Activated naive CD8-positive, alpha-beta T cell treated with anti-CD3 and anti-CD28 coated beads, Interleukin-2, amount 10 ng/mL, durations not matched to agents 7 days and 5 days (primary cell): ENCODE measurements around the gene IRX5. TPM values are rescaled to one million over a fixed set of nuclear protein-coding genes. Genes with fewer than 3 reads are reported as not detected.

Source experiments
- ATAC-seq: fragments of 150-1000 bp; cut with Tn5 transposase; one replicate; pipeline ENCODE4 v1.10.0; 2021; ENCODE audit warnings: low read depth, moderate library complexity
- POLR2A ChIA-PET: fragments of 350-600 bp; sonication (Branson Sonifier 250); formaldehyde crosslinking; loops from one replicate; lab custom pipeline; 2021; ENCODE audit warnings: antibody characterized with exemption; lab: Charles Lee
- DNase-seq: peaks from one replicate; pipeline ENCODE4 v3.0.0; 2021
- H3K27ac Mint-ChIP-seq: one replicate; pipeline ENCODE4 v1.8.0; 2022; ENCODE audit warnings: mild to moderate bottlenecking, mixed read lengths
- H3K27me3 Mint-ChIP-seq: one replicate; pipeline ENCODE4 v1.8.0; 2022; ENCODE audit warnings: mild to moderate bottlenecking, moderate library complexity, mixed read lengths
- H3K36me3 Mint-ChIP-seq: one replicate; pipeline ENCODE4 v1.8.0; 2021; ENCODE audit warnings: mild to moderate bottlenecking, mixed read lengths
- H3K4me1 Mint-ChIP-seq: one replicate; pipeline ENCODE4 v1.8.0; 2021; ENCODE audit warnings: mixed read lengths
- H3K4me3 Mint-ChIP-seq: one replicate; pipeline ENCODE4 v1.8.0; 2022; ENCODE audit warnings: mild to moderate bottlenecking, moderate library complexity, mixed read lengths
- H3K9me3 Mint-ChIP-seq: one replicate; pipeline ENCODE4 v1.8.0; 2021; ENCODE audit warnings: mixed read lengths
- total RNA-seq, 2 experiments: library from RNA; stranded (reverse); gene quantifications; one replicate each; pipeline ENCODE4 v1.2.3, GENCODE V29; 2021

IRX5 gene
- total RNA-seq, 2 experiments from 2014 or later: not detected

DNA sequence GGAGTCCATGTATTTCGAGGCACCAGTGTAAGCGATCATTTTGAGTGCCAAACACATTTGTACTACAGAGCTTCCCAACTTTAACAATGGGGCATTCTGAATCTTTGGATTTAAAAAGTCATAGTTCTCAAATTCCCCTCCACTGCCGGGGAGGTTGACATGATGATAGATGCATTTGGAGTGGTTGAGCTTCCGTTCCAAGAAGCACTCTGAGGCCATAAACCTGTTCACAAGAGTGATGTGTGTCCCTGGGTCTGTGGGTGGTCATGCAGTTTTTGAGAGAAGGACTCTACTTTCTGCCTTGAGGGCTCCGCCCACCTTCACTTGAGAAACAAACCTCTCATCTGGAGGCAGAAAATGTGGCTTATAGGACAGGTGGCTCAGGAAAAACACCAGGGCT, 43.7 kb downstream of the IRX5 start:
- POLR2A ChIA-PET: no interaction called here
- Mint-ChIP-seq H3K4me1 (no peaks in the 10 kb centered on the region), H3K27ac (no peak overlapping the region), H3K9me3 (no peaks in the 10 kb centered on the region), H3K27me3 (peaks cover 2% of the 10 kb centered on the region), H3K36me3 (no peaks in the 10 kb centered on the region), H3K4me3 (no peak overlapping the region)
- no peak for ATAC-seq
- no peak for DNase-seq

DNA sequence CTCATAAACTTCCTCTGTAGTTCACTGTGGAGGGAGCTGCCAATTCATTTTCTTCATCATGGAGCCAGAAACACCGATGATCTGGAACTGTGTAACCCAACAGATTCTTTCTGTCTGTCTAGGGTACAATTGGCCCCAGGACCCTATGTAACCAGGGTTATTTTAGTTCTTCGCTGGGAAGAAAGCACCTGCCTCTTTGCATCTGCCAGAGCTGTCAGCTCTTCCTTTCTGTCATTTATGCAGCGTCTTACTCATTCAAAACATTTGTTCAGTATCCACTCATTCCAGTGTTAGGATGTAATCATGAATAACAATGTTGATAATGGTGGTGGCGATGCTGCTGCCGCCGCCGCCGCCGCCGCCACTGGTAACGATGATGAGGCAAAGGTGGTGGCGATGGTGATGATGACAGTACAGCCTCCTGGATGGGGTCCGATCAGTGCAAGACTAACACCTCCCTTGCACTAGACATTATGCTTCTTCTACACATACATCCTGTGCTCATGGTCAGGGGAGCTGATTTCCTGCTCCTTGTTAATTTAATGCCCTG, 46.1 kb downstream of the IRX5 start:
- no peaks in the 10 kb centered on the region for H3K4me1 Mint-ChIP-seq
- DNase-seq (no peak), ATAC-seq (no peak)
- no peak overlapping the region for H3K27ac Mint-ChIP-seq
- H3K27me3 Mint-ChIP-seq: peaks cover 2% of the 10 kb centered on the region
- no peak overlapping the region for H3K4me3 Mint-ChIP-seq
- no peaks in the 10 kb centered on the region for H3K36me3 Mint-ChIP-seq
- no peaks in the 10 kb centered on the region for H3K9me3 Mint-ChIP-seq
- POLR2A ChIA-PET: no interaction called here

DNA sequence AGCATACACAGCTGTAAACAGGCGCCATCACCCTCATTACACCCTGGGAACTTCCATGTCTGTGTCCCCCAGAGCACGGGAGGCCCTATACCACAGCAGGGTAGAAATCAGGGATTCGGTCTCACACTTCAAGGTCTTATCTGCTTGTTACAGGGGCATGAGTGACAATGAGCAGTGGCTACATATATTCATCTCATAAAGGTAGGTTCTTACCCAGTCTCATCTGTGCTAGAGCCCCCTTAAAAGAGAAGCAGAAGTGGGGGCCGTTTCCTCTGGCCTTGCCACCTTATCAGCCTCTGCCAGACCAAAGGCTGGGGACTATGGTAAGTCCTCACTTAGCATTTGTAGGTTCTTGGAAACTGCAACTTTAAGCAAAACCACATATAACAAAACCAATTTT, 46.5 kb downstream of the IRX5 start:
- DNase-seq (no peak), ATAC-seq (no peak)
- H3K27me3 Mint-ChIP-seq: peaks cover 2% of the 10 kb centered on the region
- no peak overlapping the region for H3K4me3 Mint-ChIP-seq
- no peak overlapping the region for H3K27ac Mint-ChIP-seq
- POLR2A ChIA-PET: no interaction called here
- no peaks in the 10 kb centered on the region for H3K4me1 Mint-ChIP-seq
- no peaks in the 10 kb centered on the region for H3K36me3 Mint-ChIP-seq
- no peaks in the 10 kb centered on the region for H3K9me3 Mint-ChIP-seq

DNA sequence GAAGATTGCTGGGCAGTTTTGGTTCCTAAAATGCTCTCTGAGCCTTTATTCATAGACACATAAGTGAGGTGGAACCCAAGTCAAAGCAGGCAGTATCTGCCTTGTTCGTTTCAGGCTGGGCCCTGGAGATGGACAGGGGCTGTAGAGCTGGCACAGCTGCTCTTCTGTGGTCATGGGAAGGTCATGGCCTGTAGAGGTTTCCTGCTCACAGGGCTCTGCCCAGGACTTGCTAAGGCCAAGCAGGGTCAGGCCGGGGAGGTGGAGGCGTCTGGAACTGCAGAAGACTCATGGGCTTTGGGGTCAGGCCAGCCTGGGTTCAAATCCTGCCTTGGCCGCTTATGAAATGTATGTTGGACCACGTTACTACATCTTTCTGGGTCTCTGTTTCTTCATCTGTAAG, 50.2 kb downstream of the IRX5 start:
- Mint-ChIP-seq H3K36me3 (no peaks in the 10 kb centered on the region), H3K4me3 (no peak overlapping the region), H3K4me1 (no peaks in the 10 kb centered on the region), H3K27ac (no peak overlapping the region), H3K27me3 (no peaks in the 10 kb centered on the region), H3K9me3 (no peaks in the 10 kb centered on the region)
- DNase-seq: no peak
- ATAC-seq: no peak
- POLR2A ChIA-PET: no interaction called here
